GM13976 (cell line): ENCODE measurements around the gene SELE.
A peak's percentile ranks its signal among the peaks of the same experiment; 100 is the strongest.
"Not testable (repeated sequence)": the region's sequence is repeated elsewhere in the genome, so short reads cannot be mapped to it uniquely, and the experiment has no call there.

ENCODE experiments used
- DNase-seq: peaks from one replicate; pipeline ENCODE4 v3.0.0; 2012; ENCODE audit warnings: low spot score
- in situ Hi-C: fragments of 300-500 bp; cut with MboI; formaldehyde crosslinking; loops from one replicate; pipeline ENCODE4 v1.12.0; 2022; ENCODE audit warnings: low sequenced_read_pairs, mixed read lengths, inconsistent platforms; ENCODE audit not compliant: unreplicated experiment
- TF ChIP-seq, protein P1 (sequence below): IDR thresholded peaks from 2 replicates; pipeline ENCODE4 v1.5.1; 2012; ENCODE audit warnings: borderline replicate concordance, mild to moderate bottlenecking; ENCODE audit not compliant: insufficient read depth; ENCODE audit errors: extremely low read depth, missing control alignments, control extremely low read depth

SELE gene

DNA sequence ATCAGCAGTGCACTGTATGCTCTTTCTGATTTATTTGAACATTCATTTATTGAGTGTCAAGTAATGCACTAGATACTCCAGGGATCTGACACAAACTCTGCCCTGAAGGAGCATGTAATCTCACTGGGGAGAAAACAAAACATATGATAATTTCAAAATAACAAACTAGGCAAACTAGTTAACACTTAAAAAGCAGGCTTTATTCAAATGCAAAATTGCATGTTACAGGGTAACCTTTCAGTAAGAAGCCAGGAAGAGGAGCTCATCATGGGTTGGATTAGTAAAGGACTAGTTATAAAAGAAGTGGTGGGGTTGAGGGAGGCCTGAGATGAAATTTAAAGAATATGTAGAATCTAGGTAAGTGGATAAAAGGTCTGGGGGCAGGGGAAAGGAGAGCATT is 43.4 kb downstream of the SELE start:
- TF ChIP-seq, protein P1, sequence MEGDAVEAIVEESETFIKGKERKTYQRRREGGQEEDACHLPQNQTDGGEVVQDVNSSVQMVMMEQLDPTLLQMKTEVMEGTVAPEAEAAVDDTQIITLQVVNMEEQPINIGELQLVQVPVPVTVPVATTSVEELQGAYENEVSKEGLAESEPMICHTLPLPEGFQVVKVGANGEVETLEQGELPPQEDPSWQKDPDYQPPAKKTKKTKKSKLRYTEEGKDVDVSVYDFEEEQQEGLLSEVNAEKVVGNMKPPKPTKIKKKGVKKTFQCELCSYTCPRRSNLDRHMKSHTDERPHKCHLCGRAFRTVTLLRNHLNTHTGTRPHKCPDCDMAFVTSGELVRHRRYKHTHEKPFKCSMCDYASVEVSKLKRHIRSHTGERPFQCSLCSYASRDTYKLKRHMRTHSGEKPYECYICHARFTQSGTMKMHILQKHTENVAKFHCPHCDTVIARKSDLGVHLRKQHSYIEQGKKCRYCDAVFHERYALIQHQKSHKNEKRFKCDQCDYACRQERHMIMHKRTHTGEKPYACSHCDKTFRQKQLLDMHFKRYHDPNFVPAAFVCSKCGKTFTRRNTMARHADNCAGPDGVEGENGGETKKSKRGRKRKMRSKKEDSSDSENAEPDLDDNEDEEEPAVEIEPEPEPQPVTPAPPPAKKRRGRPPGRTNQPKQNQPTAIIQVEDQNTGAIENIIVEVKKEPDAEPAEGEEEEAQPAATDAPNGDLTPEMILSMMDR: no peak
- DNase-seq: no peak
- in situ Hi-C loops: no loop called here

DNA sequence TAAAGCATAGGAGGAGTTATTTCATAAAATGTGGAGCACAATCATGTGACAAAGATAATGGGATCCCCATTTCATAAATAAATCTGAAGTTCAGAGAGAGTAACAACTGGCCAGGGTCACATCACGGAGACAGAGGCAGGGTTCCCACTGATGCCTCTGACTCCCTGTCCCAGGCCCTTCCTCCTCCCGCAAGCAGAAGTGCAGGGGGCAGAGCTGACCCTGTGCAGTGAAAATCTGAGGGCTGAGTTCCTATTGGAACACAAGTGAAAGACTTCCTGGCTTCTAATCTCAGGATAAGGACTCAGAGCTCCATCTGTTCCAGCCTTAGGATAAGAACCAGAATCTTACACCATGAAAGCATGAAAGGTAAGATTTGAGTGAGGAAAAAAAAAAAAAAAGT is 44.5 kb downstream of the SELE start:
- in situ Hi-C loops: no loop called here

DNA sequence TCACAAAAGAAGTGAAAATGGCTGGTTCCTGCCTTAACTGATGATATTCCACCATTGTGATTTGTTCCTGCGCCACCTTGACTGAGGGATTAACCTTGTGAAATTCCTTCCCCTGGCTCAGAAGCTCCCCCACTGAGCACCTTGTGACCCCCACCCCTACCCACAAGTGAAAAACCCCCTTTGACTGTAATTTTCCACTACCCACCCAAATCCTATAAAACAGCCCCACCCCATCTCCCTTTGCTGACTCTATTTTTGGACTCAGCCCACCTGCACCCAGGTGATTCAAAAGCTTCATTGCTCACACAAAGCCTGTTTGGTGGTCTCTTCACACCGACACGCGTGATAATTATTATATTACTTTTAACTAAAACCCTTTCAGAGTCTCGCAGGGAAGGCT is 45.5 kb downstream of the SELE start:
- DNase-seq, in situ Hi-C loops: not testable (repeated sequence)

More for the DNA sequence above, 44.5 kb downstream of the SELE start:
- TF ChIP-seq, protein P1: no peak
- no peak for DNase-seq

DNA sequence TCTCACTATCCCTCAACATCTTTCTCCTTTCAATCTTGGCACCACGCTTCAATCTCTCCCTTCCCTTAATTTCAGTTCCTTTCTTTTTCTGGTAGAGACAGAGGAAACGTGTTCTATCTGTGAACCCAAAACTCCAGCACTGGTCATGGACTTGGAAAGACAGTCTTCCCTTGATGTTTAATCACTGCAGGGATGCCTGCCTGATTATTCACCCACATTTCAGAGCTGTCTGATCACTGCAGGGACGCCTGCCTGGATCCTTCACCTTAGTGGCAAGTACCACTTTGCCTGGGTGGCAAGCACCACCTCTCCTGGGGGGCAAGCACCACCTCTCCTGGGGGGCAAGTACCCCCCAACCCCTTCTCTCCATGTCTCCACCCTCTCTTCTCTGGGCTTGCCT is 50.2 kb downstream of the SELE start:
- no peak for DNase-seq
- TF ChIP-seq, protein P1: no peak
- in situ Hi-C loops: no loop called here

DNA sequence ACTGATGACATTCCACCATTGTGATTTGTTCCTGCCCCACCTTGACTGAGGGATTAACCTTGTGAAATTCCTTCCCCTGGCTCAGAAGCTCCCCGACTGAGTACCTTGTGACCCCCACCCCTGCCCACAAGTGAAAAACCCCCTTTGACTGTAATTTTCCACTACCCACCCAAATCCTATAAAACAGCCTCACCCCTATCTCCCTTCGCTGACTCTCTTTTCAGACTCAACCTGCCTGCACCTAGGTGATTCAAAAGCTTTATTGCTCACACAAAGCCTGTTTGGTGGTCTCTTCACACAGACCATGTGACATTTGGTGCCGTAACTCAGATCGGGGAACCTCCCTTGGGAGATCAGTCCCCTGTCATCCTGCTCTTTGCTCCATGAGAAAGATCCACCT is 50.7 kb downstream of the SELE start:
- DNase-seq: not testable (repeated sequence)

DNA sequence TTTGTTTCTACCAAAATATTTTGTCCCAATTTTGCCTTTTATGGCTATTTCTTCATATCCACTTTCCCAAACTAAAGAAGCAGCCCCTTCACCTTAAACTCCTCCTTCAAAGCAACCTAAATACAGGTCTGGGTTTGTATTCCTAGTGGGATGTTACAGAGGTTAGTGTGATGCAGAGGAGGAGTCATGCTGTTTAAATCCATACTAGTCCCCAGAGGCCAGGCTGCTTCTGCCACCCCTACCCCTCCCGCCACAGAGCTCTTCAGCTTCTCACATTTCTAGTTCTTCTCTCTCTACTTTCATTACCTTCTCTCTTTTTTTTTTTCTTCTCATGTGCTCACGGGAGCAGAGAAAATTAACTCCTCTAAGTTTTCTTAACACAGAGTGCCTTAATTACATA is 51.8 kb downstream of the SELE start:
- TF ChIP-seq, protein P1: no peak
- in situ Hi-C loops: no loop called here
- no peak for DNase-seq

More for the DNA sequence above, 50.7 kb downstream of the SELE start:
- in situ Hi-C loops: not testable (repeated sequence)

DNA sequence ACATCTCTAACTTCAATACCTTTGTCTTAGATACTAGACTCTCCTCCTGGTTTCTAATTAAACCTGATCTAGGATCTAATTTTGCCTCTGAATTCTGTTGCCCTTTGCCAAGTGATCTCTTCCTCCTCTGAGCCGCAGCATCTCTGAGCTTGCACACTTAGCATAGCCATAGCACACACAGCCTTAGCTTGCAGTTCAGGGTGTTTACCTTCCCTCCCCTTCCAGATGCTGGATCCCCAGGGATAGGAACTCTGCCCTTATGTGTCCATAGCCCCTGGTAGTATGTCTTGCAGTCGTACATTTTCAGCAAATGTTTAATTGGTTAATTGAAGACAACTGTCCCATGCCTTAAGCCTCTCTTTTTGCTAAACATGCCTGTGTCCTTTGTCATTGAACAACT is 52.7 kb downstream of the SELE start:
- TF ChIP-seq, protein P1: no peak
- in situ Hi-C loops: no loop called here
- no peak for DNase-seq

DNA sequence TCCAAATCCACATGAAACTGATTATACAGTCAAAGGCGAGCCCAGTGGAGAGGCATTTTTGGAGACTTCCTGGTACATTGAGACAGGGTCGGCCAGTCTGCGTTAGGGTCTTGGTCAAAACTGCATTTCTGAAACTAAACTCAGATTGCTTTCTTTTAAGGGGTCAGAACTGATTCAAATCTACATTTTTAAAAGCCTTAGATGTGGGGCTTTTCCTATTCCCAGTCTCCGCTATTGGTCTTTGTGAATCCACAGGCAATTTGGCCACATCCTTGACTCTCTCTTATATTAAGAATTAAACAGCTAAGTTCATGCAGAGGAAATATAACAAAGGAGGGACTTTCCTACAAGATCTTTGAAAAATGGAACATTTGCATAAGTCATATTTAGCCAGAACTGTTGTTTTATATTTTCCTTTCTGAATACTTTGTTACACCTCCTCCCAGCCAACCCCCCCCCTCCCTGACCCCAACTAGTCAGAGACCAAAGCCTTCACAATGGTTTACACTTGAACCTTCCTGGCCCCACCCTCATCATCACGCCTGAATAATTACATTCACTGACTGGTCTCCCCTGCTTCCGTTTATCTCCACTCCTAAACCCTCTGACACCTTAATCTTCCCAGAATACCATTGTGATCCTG is 53.4 kb downstream of the SELE start:
- in situ Hi-C loops: no loop called here
- peak; percentile 34 for DNase-seq
- TF ChIP-seq, protein P1: no peak
